ENCODE data around the gene EGFL8.

The EGFL8 gene

DNA sequence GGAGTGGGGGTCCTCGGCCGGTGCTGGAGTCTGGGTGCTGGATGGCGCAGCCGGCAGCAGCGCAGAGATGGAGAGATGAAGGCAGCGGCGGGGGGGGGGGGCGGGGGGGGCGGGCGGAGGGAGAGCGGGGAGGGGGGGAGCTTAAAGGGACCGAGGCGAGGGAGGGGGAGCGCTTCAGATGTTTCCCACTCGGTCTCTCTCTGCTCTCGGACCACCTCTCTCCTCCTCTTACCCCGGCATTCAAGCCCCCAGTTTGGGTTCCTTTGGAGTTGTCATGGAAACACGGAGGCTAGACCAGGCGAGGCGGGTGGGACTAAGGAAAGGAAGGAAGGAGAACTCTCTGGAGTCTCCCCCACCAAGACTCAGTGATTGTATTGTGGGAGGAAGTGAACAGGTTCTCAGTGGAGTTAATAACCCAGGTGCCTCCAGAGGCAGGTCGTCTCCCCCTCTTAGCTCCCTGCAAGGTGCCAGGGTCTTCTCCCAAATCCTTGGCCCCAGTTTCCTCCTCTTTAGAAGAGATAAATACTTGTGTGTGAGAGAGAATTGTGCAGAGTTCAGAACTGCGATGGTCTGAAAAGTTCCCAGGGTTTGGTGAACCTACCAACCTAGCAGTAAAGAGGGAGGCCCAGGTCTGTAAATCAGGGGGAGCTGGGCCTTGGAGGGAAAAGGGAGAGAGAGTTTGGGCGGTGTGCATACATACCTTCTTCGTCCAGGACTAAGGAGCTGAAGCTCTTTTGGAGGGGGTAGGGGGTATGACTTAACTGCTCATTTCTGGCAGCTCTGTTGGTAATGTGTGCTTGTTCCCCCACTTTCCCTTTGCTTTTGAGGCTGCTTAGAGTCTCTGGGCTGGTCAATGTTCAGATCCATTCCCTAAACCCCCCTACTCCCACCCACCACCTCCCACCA is 12.3 kb upstream of the EGFL8 start, which contains the start of gene PRRT1:
PRRT1 (minus strand) TSS at position 77 of the 906 bp plus-strand sequence. CDS start 112 bp downstream, outside the sequence.
- Histone ChIP-seq H3K27ac (ENCODE audit: low read length) (no peak within 1 kb of the TSS), H2AFZ (ENCODE audit: low read depth, low read length) (no peak within 1 kb of the TSS), H3K4me2 (ENCODE audit: low read length) (no peak within 1 kb of the TSS), H3K4me3 (ENCODE audit: low read length) (no peak within 1 kb of the TSS), H3K4me1 (ENCODE audit: low read length) (peaks cover 8% of the 10 kb centered on the region), H3K27me3 (ENCODE audit: low read depth, low read length) (no peaks in the 10 kb centered on the region), H3K36me3 (replicated peaks; ENCODE audit: low read depth, low read length) (no peaks in the 10 kb centered on the region), H3K9ac (ENCODE audit: low read length) (no peak within 1 kb of the TSS), H3K79me2 (ENCODE audit: low read length) (no peaks in the 10 kb centered on the region), H4K20me1 (ENCODE audit: insufficient read depth, low read length) (no peaks in the 10 kb centered on the region), H3K9me3 (ENCODE audit: insufficient read depth, low read length) (no peaks in the 10 kb centered on the region)
- TF ChIP-seq EZH2phosphoT487 (IDR thresholded peaks at IDR 0.05; ENCODE audit: low read depth), result no peak
- TF ChIP-seq, protein P1, sequence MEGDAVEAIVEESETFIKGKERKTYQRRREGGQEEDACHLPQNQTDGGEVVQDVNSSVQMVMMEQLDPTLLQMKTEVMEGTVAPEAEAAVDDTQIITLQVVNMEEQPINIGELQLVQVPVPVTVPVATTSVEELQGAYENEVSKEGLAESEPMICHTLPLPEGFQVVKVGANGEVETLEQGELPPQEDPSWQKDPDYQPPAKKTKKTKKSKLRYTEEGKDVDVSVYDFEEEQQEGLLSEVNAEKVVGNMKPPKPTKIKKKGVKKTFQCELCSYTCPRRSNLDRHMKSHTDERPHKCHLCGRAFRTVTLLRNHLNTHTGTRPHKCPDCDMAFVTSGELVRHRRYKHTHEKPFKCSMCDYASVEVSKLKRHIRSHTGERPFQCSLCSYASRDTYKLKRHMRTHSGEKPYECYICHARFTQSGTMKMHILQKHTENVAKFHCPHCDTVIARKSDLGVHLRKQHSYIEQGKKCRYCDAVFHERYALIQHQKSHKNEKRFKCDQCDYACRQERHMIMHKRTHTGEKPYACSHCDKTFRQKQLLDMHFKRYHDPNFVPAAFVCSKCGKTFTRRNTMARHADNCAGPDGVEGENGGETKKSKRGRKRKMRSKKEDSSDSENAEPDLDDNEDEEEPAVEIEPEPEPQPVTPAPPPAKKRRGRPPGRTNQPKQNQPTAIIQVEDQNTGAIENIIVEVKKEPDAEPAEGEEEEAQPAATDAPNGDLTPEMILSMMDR (IDR thresholded peaks at IDR 0.05; ENCODE audit: low read depth, low read length), result no peak

DNA sequence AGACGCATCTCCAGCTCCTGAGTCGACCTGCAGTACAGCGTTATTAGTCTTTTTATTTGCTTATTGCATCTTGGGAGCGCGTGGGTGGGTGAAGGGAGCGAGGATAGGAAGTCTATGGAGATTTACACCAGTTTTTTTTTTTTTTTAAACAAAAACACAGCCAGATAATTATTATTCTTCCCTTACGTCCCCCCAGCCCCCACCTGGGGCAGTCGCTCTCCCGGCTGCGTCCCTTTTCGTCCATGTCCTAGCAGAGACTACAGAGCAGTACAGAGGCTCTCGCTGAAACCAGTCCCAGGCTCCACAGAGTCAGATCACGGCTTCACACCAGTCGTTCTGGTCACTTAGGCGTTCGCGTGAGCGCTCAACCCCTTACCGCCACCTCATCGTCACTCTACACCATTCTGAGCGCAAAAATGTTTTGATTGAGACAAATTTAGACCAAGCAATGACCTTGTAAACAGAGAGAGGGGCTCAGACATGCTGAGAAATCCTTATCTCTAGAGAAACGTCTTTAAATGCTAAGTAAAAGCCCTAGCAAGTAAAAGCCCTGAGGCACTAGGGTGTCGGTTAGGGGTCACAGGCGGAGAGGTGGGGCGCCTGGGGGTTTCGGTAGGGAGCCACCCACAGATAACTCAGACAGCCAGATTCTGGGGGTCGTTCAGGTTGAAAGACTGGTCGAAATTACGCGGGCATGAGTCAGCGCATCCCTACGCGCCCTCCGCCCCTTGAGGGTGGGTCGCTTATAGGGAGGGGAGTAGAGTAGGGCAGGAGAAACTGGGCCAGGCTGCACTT is 11.4 kb upstream of the EGFL8 start:
- Histone ChIP-seq H3K79me2 (ENCODE audit: low read length) (no peaks in the 10 kb centered on the region), H3K4me3 (ENCODE audit: low read length) (peak overlapping the region; percentile 96), H3K9me3 (ENCODE audit: insufficient read depth, low read length) (no peaks in the 10 kb centered on the region), H3K9ac (ENCODE audit: low read length) (no peak overlapping the region), H4K20me1 (ENCODE audit: insufficient read depth, low read length) (no peaks in the 10 kb centered on the region), H3K36me3 (replicated peaks; ENCODE audit: low read depth, low read length) (no peaks in the 10 kb centered on the region), H3K27ac (ENCODE audit: low read length) (no peak overlapping the region), H3K4me1 (ENCODE audit: low read length) (peaks cover 8% of the 10 kb centered on the region), H3K27me3 (ENCODE audit: low read depth, low read length) (no peaks in the 10 kb centered on the region), H3K4me2 (ENCODE audit: low read length) (peak overlapping the region; percentile 84), H2AFZ (ENCODE audit: low read depth, low read length) (no peak overlapping the region)
- TF ChIP-seq, protein P1 (IDR thresholded peaks at IDR 0.05; ENCODE audit: low read depth, low read length), result no peak
- no peak for TF ChIP-seq EZH2phosphoT487 (IDR thresholded peaks at IDR 0.05; ENCODE audit: low read depth)

DNA sequence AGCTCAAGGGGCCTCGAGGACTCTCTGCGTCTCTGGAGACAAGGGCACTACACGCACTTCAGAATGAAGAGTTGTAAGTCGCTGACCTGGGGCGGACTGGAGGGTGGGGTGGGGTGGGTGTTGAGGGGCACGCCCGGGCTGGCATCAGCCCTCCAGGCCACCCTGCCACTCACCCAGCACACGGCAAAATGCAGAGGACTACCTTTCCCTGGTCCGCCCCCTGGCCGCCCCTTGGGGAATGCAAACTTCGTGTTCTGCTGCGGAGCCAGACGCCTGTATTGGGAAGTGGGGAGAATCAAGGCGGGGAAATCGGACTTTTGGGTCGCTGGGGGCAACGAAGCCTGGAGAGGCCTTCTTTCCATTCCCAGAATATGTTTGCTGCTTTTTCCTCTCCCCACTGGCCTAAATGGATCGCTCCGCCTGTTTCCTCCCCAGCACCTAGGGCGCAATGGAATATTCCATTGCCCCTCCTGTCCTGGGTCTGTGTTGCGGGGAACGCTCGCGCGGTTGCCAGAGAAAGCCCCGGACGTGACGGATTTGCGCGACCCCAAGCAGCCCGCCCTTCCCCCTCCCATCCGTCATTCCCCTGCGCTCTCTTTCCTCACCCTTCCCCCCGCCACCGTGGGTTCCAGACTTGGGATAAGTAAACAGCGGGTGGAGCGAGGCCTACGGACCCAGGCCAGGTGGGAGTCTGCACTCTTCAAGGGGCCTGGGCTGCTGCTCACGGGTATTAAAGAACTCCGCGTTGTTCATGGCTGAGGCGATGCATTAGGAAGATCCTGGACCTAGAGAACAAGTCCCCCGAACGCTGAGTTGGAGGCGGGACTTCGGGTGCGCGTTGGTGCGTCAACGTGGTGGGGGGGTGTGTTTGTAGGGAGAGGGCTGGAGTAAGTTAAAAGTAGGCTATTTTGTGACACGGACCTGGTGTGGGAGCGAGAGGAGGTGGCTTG is 10.6 kb upstream of the EGFL8 start, which contains the start of gene PPT2:
PPT2 (plus strand) TSS at position 578 of the 950 bp plus-strand sequence. CDS start 454 bp downstream, outside the sequence.
- peak within 1 kb of the TSS; percentile 96 for H3K4me3 ChIP-seq (ENCODE audit: low read length)
- H3K9me3 ChIP-seq (ENCODE audit: insufficient read depth, low read length), result no peaks in the 10 kb centered on the region
- H3K27ac ChIP-seq (ENCODE audit: low read length), result no peak within 1 kb of the TSS
- H3K4me1 ChIP-seq (ENCODE audit: low read length), result peaks cover 8% of the 10 kb centered on the region
- H2AFZ ChIP-seq (ENCODE audit: low read depth, low read length), result peak within 1 kb of the TSS; percentile 97
- H3K4me2 ChIP-seq (ENCODE audit: low read length), result peak within 1 kb of the TSS; percentile 84
- no peaks in the 10 kb centered on the region for H4K20me1 ChIP-seq (ENCODE audit: insufficient read depth, low read length)
- no peaks in the 10 kb centered on the region for H3K79me2 ChIP-seq (ENCODE audit: low read length)
- no peaks in the 10 kb centered on the region for H3K36me3 ChIP-seq (replicated peaks; ENCODE audit: low read depth, low read length)
- H3K9ac ChIP-seq (ENCODE audit: low read length), result peak within 1 kb of the TSS; percentile 75
- H3K27me3 ChIP-seq (ENCODE audit: low read depth, low read length), result no peaks in the 10 kb centered on the region
- TF ChIP-seq EZH2phosphoT487 (IDR thresholded peaks at IDR 0.05; ENCODE audit: low read depth), result no peak
- TF ChIP-seq, protein P1 (IDR thresholded peaks at IDR 0.05; ENCODE audit: low read depth, low read length), result no peak
